ENCODE results near the gene AGK.
"Not testable (repeated sequence)": the region's sequence is repeated elsewhere in the genome, so short reads cannot be mapped to it uniquely, and the experiment has no call there.

AGK gene

DNA sequence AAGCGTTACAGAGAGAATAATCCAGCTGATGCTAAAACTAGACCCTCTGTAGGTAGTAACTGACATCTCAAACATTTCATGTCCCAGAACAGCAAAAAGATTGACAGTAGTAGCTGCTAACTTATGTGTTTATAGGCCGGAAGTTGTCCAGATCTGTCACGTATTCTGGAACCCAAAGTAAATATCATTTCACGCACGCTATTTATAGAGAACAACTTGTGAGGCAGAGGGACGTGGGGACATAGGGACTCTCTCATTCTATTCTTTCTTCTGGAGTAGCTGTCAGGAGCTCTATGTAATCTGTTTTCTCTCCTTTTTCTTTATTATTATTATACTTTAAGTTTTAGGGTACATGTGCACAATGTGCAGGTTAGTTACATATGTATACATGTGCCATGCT is 22.3 kb downstream of the AGK start:
- no peaks in the 10 kb centered on the region for H3K4me1 ChIP-seq (ENCODE audit: low read depth, poor library complexity, severe bottlenecking)
- TF ChIP-seq, protein P1, sequence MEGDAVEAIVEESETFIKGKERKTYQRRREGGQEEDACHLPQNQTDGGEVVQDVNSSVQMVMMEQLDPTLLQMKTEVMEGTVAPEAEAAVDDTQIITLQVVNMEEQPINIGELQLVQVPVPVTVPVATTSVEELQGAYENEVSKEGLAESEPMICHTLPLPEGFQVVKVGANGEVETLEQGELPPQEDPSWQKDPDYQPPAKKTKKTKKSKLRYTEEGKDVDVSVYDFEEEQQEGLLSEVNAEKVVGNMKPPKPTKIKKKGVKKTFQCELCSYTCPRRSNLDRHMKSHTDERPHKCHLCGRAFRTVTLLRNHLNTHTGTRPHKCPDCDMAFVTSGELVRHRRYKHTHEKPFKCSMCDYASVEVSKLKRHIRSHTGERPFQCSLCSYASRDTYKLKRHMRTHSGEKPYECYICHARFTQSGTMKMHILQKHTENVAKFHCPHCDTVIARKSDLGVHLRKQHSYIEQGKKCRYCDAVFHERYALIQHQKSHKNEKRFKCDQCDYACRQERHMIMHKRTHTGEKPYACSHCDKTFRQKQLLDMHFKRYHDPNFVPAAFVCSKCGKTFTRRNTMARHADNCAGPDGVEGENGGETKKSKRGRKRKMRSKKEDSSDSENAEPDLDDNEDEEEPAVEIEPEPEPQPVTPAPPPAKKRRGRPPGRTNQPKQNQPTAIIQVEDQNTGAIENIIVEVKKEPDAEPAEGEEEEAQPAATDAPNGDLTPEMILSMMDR (conservative IDR thresholded peaks at IDR 0.05; ENCODE audit: low read depth, low read length) = no peak
- no peak overlapping the region for H2AFZ ChIP-seq (ENCODE audit: low read depth)
- peaks cover 11% of the 10 kb centered on the region; the same call in 1 of the 2 replicates for H3K79me2 ChIP-seq (ENCODE audit: insufficient read depth, low read depth)
- peaks cover 27% of the 10 kb centered on the region for H3K36me3 ChIP-seq (ENCODE audit: insufficient read depth)
- H3K27me3 ChIP-seq (ENCODE audit: insufficient read depth, low read depth) = no peaks in the 10 kb centered on the region
- no peak overlapping the region for H3K9ac ChIP-seq
- H3K4me3 ChIP-seq (IDR thresholded peaks at IDR 0.05; ENCODE audit: insufficient read depth, low read depth, low read length) = no peak overlapping the region
- H3K4me2 ChIP-seq = no peak overlapping the region
- H3K27ac ChIP-seq = no peak overlapping the region
- no peaks in the 10 kb centered on the region for H4K20me1 ChIP-seq (ENCODE audit: insufficient read depth)

DNA sequence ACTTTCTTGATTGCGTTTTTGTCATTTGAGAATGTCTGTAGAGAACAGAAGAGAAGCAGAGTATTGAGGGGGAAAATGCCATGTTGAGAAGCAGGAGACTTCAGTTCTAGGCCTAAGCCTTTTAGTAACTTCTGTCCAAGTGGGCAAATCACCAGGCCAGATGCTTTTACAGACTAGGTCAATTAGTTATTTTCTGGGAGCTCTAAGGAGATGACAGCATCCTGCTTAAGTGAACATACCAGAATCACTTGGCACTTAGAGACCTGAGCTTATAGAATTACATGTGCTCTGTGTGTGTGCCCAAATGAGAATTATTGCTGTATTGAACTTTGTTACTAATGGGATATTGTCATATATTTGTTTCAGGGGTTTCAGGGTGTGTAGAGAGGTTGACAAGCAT is 24.0 kb downstream of the AGK start:
- H4K20me1 ChIP-seq (ENCODE audit: insufficient read depth) = no peaks in the 10 kb centered on the region
- no peak overlapping the region for H3K27ac ChIP-seq
- no peak overlapping the region for H3K4me3 ChIP-seq (IDR thresholded peaks at IDR 0.05; ENCODE audit: insufficient read depth, low read depth, low read length)
- TF ChIP-seq, protein P1 (conservative IDR thresholded peaks at IDR 0.05; ENCODE audit: low read depth, low read length) = no peak
- H3K4me1 ChIP-seq (ENCODE audit: low read depth, poor library complexity, severe bottlenecking) = no peaks in the 10 kb centered on the region
- no peak overlapping the region for H3K4me2 ChIP-seq
- H3K27me3 ChIP-seq (ENCODE audit: insufficient read depth, low read depth) = no peaks in the 10 kb centered on the region
- H3K36me3 ChIP-seq (ENCODE audit: insufficient read depth) = peaks cover 27% of the 10 kb centered on the region
- H2AFZ ChIP-seq (ENCODE audit: low read depth) = no peak overlapping the region
- H3K79me2 ChIP-seq (ENCODE audit: insufficient read depth, low read depth) = peaks cover 11% of the 10 kb centered on the region; the same call in 1 of the 2 replicates
- H3K9ac ChIP-seq = no peak overlapping the region

DNA sequence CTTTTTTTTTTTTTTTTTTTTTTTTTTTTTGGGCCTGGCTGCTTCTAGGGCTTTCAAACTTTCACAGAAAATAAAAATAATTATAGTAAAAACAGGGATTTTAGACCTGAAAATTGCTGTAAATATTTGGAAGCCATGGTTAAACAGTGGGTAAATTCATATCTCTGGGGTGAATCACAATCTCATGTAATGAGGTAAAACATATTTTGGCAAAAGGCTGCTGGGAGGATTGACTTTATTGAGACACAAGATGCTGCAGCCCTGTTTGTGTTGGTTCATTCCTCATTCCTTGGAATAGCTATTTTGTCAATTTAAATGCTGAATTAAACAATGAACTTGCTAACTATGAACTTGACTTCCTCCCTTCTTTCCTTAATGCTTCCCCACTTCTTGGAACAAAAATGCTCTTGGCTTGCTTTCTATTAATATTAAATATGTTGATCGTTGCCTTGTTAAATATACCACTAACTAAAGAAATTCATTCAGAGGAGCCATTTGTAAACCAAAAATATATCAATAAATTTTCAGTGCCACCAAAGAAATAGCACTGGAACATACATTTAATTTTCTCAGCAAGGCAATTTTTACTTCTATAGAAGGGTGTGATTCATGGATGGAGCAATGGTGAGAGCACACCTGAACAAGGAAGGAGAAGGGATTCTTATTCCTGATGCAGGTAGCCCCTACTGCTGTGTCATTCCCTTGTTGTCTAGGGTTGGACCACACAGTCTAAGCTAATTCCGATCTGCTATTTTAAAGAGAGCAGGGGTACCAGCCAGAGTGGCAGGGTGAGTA is 24.6 kb downstream of the AGK start:
- Histone ChIP-seq H3K27me3 (ENCODE audit: insufficient read depth, low read depth) (no peaks in the 10 kb centered on the region), H4K20me1 (ENCODE audit: insufficient read depth) (no peaks in the 10 kb centered on the region), H3K4me3 (IDR thresholded peaks at IDR 0.05; ENCODE audit: insufficient read depth, low read depth, low read length) (no peak overlapping the region), H3K36me3 (ENCODE audit: insufficient read depth) (peaks cover 27% of the 10 kb centered on the region; the same call in 1 of the 2 replicates), H3K79me2 (ENCODE audit: insufficient read depth, low read depth) (peaks cover 11% of the 10 kb centered on the region; the same call in 1 of the 2 replicates), H3K9ac (no peak overlapping the region), H3K27ac (no peak overlapping the region), H3K4me1 (ENCODE audit: low read depth, poor library complexity, severe bottlenecking) (no peaks in the 10 kb centered on the region), H3K4me2 (no peak overlapping the region), H2AFZ (ENCODE audit: low read depth) (no peak overlapping the region)
- TF ChIP-seq, protein P1 (conservative IDR thresholded peaks at IDR 0.05; ENCODE audit: low read depth, low read length) = no peak

DNA sequence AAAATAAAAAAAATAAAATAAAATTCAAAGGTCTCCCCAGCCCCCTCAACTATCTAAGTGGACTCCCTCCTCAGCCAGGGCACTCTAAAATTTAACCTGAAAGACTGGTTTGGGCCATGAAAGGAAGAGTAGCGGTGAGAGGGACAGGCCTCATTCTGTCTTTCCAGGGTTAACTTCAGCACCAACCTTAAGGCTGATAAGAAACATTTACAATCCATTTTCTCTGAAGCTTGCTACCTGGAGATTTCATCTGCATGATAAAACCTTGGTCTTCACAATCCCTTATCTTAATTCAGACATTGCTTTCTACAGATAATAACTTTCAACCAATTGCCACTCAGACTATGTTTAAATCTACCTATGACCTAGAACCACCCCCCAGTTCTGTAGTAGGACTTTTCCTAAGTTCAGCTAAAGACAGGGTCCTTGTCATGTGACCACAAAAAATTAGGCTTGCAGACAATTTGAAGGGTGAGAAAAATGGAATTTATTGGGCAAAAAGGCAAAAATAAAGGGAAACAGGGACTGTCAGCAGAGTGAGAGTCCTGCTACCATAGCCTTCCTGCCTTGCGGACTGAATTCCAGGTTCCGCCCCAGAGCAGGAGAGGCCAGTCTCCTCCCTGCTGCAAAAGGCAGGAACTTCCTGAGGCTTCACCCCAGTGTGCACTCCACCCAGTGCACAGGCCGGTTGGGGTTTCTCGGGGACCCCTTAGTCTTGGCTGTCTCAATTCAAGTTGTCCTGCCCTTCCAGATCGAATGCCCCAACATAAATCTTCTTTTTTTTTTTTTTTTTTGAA is 26.0 kb downstream of the AGK start:
- Histone ChIP-seq H3K4me2 (no peak overlapping the region), H3K27me3 (ENCODE audit: insufficient read depth, low read depth) (no peaks in the 10 kb centered on the region), H3K4me3 (IDR thresholded peaks at IDR 0.05; ENCODE audit: insufficient read depth, low read depth, low read length) (no peak overlapping the region), H4K20me1 (ENCODE audit: insufficient read depth) (no peaks in the 10 kb centered on the region), H3K79me2 (ENCODE audit: insufficient read depth, low read depth) (peaks cover 5% of the 10 kb centered on the region; the same call in 1 of the 2 replicates), H3K4me1 (ENCODE audit: low read depth, poor library complexity, severe bottlenecking) (no peaks in the 10 kb centered on the region), H3K36me3 (ENCODE audit: insufficient read depth) (peaks cover 25% of the 10 kb centered on the region; the same call in 1 of the 2 replicates), H3K9ac (no peak overlapping the region), H2AFZ (ENCODE audit: low read depth) (no peak overlapping the region), H3K27ac (no peak overlapping the region)
- TF ChIP-seq, protein P1 (conservative IDR thresholded peaks at IDR 0.05; ENCODE audit: low read depth, low read length) = no peak

GRCh38 chr7:141579953-141580352 is 28.7 kb downstream of the AGK start:
- not testable (repeated sequence) for H3K27me3 ChIP-seq (ENCODE audit: insufficient read depth, low read depth); H3K27ac ChIP-seq; H3K79me2 ChIP-seq (ENCODE audit: insufficient read depth, low read depth); H3K9ac ChIP-seq; H3K4me2 ChIP-seq; H3K4me3 ChIP-seq (IDR thresholded peaks at IDR 0.05; ENCODE audit: insufficient read depth, low read depth, low read length); H2AFZ ChIP-seq (ENCODE audit: low read depth); H4K20me1 ChIP-seq (ENCODE audit: insufficient read depth); H3K4me1 ChIP-seq (ENCODE audit: low read depth, poor library complexity, severe bottlenecking)
- H3K36me3 ChIP-seq (ENCODE audit: insufficient read depth) = peaks cover 14% of the 10 kb centered on the region; the same call in 1 of the 2 replicates

GRCh38 chr7:141582063-141582462 is 30.9 kb downstream of the AGK start:
- H4K20me1 ChIP-seq (ENCODE audit: insufficient read depth); H3K4me2 ChIP-seq; H3K36me3 ChIP-seq (ENCODE audit: insufficient read depth); H2AFZ ChIP-seq (ENCODE audit: low read depth); H3K4me1 ChIP-seq (ENCODE audit: low read depth, poor library complexity, severe bottlenecking); H3K9ac ChIP-seq; H3K27ac ChIP-seq; H3K4me3 ChIP-seq (IDR thresholded peaks at IDR 0.05; ENCODE audit: insufficient read depth, low read depth, low read length); H3K27me3 ChIP-seq (ENCODE audit: insufficient read depth, low read depth); H3K79me2 ChIP-seq (ENCODE audit: insufficient read depth, low read depth): not testable (repeated sequence)
